ENCODE results near the gene PDE1A.
"Not testable (repeated sequence)": the region's sequence is repeated elsewhere in the genome, so short reads cannot be mapped to it uniquely, and the experiment has no call there.

PDE1A gene

DNA sequence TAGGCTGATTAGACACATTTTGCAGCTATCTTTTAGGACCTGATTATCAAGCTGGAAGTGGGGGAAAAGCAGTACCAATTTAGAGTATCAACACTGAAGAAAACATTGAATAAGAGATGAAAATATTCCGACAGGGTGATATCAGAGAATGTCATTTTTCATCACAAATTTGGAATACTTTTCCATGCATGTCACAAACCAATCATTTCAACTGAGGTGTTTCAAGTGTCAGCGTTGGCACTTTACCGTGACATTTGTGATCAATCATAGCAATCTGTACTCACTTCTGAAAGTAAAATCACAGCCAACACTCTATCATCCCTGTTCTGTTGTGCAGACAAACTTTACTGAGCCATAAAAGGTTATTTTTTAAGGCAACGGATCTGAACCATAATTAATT lies 75.4 kb downstream of the PDE1A start:
- no peak for DNase-seq

DNA sequence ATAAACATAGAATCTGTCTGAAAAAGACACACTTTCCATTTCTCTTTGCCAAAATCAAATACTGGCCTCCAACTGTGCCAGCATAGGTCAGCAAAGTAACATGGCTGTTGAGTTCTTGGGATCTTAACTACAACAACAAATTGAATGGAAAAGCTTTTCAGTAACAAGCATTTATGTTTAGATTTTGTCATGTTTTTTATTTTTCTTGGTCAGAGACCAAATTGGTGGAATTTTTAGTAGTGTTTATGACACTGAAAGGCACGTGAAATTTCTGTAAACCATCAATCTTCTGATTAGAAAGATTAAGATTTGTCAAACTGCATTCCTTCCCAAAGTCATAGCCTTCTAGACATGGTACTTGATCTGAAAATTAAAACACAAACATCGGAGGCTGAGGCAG lies 77.6 kb downstream of the PDE1A start:
- no peak for DNase-seq

DNA sequence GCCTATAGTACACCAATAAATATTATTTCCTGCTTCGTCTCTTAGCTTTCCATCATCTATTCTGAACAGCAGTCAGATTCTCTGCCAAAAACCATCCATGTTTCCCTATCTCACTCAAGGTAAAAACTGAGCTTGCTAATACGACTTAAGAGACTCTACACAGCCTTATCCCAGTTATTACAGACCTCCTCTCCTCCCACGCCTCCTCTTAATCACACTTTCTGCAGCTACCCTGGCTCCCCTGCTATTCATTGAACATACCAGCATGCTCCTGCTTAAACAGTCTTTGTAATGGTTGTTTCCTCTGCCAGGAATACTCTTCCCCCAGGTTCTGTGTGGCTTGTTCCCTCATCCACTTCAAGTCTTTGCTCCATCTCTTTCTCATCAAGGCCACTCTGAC lies 81.5 kb downstream of the PDE1A start:
- no peak for DNase-seq

DNA sequence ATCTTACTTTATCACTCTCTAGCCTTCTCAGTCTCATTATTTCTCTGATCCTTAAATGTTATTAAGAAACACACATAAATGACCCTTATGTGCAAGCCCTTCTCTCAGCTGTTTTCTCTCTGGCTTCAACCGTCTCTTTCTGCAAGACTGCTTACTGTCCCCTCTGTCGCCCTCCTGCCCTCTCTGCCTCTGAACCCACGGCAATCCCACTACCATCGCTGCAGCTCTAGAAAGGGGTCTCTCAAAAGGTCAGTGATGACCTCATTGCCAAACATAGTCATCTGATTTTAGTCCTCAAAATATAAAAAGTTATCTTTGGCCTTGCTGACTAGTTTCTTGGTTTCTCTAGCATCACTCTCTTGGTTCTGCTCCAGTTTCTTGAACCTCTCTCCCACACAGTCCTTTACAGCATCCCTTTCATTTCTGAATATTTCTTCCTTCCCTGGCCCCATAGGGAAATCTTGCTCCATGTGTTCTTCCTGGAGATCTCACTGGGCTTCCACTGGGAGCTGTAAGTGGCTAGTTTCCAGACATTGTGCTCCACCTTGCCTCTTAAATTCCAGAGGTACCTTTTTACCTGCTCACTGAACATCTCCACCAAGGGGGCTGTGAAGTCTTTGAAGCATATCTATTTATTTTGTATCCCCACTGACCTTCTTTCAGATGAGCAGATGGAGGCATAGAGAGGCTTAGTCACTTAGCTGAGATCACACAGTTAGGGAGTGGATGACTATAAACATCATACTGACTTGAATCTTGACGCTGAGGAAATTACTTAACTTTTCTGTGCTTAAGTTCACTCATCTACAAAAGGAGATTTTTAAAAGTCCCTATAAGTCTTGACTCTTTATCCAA lies 96.2 kb downstream of the PDE1A start:
- DNase-seq: no peak

DNA sequence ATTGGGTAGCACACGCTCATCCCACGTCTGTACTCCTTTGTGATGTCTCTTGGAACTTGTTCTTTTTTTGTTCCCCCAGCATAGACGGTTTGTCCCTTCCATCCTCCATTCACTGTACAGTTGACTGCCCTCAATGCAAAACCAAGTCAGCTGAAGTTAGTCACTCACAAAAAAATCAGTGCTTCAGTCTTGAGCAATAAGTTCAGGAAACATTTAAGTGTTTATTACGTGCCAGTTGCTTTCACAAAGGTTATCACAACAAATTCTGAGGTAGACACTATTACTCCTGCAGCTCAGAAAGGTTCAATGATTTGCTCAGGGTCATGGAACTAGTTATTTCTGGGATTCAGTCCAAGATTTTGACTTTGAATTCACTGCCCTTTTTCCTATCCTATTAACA lies 102.2 kb downstream of the PDE1A start:
- DNase-seq: no peak

DNA sequence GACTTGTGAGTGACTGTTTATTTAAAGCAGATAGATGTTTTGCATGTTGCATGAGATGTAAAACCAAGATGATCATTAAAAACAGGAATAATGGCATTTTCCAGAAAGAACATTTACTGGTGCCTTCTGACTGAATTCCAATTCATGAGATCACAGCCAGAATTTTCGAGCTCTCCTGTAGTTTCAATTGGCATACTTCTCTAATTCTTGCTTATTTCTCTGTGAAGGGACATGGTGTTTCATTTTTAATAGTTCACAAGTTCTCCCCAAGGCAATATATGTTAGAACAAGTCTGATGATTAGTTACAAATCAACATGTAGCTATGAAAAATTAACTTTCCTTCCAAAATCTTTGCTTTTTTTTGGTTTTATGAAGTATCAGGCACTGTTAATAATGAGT lies 105.7 kb downstream of the PDE1A start:
- no peak for DNase-seq

DNA sequence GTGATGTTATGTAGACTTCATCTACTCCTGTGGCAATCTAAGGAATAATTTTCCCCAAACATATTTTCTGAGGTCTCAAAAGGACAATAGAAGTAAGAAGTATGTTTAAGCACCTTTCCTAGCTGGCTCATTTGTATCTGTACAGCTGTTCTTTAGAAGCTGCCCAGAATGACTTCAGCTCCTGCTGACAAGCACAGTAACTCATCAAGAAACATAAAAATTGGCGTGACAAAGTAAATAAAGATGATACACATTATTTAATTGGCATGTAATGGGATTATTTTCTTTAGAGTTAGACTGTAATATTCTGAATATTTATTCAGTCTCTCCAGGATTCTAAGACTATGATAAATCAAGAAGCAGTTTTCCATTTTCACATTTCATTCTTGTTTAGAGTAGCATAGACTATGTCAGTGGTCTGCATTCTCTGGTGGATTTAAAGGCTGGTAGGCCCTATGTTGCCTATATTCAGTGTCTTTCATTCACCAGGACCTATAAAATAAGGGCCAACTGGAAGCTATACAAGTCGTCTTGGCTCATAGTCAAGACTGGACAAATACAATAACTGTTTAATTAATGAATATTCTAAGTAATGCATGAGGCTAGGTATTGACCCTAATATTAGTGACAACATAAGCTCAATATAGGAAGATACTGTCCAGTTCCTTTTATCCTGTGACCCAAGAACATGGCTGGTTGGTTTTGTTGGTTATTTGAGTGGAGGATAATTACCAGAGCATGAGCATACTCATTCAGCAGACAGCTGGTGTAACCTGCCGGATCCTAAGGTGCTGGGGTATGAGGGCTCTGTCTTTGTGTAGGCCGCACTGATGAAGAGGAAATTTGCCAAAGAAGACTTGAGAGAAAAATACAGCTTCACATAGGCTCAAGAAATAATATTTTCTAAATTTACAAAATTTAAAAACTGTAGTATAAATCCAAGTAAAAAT lies 107.0 kb downstream of the PDE1A start:
- DNase-seq: no peak

DNA sequence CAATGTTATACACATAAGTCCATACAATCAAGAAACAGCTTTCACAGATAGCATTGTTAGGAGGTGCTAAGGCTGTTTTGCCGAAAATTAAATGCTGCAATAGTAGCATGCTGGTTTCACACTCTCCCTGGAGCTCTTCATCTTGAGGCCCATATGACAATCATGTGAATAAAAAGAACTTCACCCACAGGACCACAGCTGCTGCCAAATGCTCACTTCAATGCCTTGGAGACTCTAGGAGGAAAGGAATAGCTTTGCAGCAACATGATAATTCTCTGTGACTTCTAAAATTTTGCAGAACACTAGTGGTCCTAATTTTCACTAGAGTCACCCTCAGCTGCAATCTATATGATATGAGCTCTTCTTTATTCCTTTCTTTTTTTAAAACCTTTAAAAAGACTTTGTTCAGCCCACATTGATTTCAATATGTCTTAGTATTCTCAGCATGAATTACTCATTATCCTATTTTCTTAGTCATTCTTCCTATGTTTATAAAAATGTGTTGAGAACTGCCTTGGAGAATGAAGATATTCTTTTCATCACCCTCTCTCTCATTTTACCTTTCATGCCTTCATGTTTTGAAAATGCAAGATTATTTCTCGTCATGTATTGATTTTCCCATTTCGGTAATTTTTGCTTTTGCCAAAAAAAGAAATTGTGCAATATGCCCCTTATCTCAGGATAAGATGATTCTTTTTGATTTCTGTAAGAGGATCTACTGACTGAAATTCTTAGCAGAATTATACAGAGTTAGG lies 108.2 kb downstream of the PDE1A start:
- DNase-seq: no peak

DNA sequence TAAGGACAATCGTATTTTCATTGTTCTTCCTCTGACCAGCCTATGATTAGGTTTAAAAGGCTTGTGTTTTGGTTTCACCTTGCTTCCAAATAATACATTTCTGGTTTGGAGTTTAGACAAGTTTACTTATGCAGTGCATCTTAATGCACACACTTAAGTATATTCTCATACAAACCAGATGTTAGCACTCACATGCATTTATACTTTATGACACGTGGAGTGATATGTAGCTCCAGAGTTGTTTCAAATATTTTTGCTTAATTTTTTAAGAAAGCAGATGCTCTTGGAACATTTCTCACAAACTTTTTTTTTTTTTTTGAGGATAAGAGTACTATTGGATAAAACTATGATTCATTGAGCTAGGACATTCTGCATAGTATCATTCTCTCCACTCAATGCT lies 109.9 kb downstream of the PDE1A start:
- DNase-seq: no peak

DNA sequence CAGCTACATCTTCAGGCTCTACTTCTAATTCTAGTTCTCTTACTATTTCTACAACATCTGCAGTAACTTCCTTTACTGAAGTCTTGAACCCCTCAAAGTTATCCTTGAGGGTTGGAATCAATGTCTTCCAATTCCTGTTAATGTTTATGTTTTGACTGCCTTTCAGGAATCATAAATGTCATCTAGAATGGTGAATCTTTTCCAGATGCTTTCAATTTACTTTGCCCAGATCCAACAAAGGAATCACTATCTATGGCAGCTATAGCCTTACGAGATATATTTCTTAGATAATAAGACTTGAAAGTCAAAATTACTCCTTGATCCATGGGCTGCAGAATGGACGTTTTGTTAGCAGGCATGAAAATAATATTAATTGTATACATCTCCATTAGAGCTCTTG lies 123.9 kb downstream of the PDE1A start:
- DNase-seq: no peak

DNA sequence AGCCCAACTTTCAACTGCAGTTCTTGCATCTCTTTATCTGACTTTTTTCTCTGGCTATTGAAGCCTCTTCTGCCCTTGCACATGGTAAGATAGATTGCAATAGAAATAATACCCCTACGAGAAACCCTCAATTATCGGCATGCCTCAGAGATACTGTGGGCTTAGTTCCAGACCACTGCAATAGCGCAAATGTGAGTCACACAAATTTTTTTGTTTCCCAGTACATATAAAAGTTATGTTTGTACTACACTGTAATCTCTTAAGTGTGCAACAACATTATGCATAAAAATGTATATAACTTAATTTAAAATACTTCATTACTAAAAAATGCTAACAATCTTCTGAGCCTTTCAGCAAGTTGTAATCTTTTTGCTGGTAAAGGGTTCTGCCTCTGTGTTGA lies 124.7 kb downstream of the PDE1A start:
- no peak for DNase-seq

DNA sequence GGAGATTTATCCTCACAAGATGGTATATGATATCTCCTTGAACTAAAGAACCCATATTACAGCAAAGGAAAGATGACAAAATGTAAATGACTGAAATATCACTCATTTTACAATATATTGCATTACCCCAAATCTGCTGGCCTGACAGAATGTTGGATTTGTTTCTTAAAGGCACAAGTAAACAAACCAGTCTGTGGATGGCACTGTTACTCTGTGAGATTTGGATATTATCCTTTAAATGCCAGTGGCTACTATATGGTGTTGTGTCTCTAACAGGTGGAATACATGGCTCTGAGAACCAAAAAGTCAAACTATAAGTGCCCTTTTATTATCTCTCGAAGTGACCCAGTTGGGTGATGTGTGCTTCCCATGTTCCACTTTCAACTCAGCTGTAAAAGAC lies 125.7 kb downstream of the PDE1A start:
- no peak for DNase-seq

DNA sequence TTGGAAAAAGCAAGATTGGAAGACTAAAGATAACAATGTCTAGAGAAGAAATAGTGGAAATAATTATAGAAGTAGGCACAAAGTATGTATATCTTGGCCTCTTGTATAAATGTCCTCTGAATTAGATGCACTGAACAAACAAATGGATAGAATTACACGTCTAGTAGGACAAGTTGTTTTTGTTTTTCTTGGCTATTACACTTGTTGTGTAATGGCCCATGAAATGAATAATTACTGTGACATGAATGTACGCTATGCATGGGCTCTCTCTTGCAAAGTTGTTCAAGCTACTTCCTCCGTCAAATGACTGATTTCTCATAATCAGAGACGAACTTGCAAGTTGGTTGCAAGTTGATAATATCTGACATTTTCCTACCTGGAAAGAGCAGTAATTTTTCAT lies 126.2 kb downstream of the PDE1A start:
- DNase-seq: peak; percentile 4

DNA sequence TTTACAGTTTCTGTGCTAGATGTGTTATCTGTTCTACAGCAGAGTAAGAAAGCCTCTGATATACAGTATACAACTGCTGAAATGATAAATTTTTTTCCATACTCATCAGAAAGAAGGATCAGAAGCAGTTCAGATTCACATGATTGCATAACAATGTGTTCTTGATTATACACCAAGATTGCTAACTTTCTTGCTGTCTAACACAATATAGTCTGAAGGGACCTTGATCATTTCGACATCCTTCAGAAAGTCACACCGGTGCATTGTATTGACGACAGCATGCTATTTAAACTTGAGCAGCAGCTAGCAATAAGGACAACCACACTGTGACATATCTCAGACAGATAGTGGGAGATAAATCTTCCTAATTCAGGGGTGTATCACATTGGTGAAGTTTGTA lies 127.2 kb downstream of the PDE1A start:
- no peak for DNase-seq

DNA sequence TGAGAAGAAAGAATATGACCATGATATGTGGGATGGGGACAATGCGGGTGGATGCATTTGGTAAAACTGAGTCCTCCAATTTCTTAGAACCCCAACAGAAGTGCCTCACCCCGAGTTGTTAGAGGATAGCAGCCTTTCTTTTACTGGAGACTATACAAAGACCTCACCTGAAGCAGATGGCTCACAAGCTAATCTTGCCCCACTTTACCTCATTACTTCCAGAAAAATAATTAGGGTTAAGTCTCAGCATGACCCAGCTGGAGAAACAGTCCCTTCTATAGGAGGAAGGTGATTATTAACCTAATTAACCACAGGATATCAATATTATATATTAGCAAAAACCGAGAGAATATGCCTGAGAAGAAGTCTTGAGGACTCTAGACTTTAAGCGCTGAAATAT lies 128.4 kb downstream of the PDE1A start:
- DNase-seq: no peak

DNA sequence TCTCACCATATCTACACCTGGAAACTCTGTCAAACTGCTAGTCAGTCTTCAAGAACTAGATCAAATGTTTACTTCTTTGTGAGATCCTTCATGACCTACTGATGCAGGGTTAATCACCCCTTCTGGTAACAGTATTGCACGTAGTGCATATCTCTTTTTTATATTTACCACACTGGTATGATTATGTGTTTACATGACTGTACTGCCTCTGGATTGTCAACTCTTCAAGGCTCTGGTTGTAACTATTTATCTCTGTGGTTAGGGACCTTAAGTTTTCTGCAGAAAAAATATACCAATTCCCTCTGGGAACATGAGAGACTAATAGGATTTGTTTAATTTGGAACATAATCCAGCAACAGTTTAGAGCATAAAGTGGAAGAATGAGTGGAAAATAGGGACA lies 135.5 kb downstream of the PDE1A start:
- DNase-seq: no peak

DNA sequence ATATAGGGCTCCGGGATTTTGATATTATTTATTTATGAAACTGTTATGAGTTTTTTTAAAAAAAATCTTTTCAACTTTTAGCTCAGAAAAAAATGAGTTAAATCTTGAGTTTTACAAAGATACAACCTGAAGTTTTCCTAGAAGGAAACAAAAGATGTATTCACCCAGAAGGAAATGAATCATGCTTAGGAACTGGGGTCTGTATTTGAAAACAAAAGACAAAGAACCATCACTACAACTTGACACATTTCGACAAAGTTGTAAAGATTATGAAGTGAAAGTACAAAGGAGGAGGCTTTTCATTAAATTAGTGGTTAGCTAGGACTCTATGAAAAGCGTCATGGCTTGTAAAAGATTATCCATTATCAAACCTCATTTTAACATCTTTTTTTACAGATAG lies 143.3 kb downstream of the PDE1A start:
- DNase-seq: no peak

DNA sequence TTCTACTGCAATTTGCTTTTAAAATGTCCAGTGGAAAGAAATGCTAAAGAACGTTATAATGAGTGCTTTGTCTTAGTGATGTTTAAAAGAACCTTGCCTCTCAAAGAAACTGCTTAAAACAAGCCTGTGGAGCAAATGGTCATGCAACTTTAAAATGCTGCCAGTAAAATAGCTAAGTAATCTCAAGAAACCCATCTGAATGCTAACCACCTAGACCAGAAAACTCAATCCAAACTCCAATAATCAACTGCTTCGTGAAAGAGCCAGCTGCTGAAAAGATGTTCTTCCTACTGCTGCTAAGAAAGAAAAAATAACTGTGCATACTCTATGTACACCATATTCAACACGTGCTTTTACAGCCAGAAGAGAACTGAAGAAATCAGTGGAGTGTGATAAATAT lies 145.6 kb downstream of the PDE1A start:
- DNase-seq: no peak

DNA sequence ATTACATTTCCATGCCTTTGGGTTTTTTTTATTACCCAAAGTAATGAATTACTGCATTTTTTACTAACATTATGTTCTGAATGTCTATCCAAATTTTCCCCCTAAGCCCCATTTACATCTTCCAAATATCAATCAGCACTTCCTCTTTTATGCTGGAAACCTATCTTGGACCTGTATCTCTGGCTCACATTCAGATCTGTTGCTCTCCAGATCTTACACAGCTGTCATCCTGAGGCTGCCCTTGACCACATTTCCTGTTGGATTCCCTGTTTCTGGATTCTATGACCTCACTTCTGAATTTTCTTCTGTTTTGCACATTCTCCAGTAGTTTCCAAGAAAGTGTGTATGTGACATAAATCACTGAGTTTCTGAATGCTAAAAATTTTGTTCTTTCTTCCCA lies 146.7 kb downstream of the PDE1A start:
- no peak for DNase-seq

DNA sequence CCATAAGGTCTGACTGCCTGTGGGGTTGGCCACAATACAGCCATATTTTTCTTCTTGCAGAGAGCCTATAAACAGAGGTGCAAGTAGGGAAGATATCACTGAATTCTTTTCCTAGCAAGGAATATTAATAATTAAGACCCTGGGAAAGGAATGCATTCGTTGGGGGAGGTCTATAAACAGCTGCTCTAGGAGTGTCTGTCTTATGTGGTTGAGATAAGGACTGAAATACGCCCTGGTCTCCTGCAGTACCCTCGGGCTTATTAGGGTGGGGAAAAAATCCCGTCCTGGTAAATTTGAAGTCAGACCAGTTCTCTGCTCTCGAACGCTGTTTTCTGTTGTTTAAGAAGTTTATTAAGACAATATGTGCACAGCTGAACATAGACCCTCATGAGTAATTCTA lies 150.2 kb downstream of the PDE1A start:
- not testable (repeated sequence) for DNase-seq

DNA sequence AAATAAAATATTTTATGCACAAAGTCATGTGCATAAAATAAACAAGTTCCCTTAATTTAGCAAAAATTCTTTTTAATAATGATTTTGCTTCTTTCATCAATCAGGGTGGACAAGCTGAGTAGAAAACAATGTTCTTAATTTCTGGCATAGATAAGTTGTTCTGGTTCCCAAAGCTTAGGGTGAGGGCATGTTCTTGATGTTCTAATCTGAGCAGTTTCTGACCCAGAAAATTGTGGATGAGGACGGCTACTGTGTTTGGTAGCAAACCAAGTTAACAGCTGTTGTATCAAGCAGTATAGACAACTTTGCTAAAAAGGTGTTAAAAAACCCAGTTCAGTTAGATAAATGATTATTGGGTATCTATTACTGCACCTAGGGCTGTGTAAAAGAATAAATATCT lies 158.9 kb downstream of the PDE1A start:
- no peak for DNase-seq

DNA sequence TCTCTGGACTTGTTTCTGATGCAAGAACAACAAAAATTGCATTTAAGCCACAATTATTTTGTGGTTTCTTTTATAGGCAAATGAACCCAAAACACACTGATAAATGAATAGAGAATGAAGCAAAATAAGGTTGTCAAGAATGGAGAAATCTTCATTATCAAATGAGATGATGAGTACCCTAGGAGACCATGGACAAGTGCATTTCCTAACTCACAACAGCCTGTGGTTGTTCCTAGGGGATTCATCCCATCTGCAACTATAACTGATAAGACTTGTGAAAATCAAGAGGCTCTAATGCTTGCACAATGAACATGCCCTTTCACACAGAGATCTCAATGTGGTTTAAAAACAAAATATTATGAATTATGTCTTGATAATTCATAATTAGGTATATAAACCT lies 159.9 kb downstream of the PDE1A start:
- DNase-seq: no peak

DNA sequence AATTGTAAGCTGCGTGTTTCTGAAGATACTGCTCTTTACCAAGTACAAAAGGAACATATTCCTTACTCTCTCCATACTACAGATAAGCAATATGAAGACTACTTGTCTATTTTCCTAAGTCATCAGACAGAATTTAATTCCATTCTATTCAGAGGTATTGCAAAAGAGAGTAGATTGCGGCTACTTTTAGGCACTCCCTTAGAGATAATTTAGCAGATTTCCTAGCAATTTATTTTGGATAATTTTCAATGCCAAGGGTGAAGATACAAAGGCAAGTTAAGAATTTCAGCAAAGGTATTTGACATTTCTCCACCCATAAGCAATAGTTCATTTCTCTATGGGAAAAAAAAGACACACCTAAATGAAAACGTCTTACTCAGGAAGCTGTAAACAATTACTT lies 161.1 kb downstream of the PDE1A start:
- no peak for DNase-seq
